HG02588 (cell line): Measurements from ENCODE around the gene TRMO.
"Not testable (repeated sequence)": the region's sequence is repeated elsewhere in the genome, so short reads cannot be mapped to it uniquely, and the experiment has no call there.

Experiments
- ATAC-seq: cut with Tn5 transposase; IDR thresholded peaks from one replicate; pipeline ENCODE4 v1.9.1; 2021; ENCODE audit warnings: mild to moderate bottlenecking, moderate library complexity; ENCODE audit not compliant: unreplicated experiment

TRMO gene

DNA sequence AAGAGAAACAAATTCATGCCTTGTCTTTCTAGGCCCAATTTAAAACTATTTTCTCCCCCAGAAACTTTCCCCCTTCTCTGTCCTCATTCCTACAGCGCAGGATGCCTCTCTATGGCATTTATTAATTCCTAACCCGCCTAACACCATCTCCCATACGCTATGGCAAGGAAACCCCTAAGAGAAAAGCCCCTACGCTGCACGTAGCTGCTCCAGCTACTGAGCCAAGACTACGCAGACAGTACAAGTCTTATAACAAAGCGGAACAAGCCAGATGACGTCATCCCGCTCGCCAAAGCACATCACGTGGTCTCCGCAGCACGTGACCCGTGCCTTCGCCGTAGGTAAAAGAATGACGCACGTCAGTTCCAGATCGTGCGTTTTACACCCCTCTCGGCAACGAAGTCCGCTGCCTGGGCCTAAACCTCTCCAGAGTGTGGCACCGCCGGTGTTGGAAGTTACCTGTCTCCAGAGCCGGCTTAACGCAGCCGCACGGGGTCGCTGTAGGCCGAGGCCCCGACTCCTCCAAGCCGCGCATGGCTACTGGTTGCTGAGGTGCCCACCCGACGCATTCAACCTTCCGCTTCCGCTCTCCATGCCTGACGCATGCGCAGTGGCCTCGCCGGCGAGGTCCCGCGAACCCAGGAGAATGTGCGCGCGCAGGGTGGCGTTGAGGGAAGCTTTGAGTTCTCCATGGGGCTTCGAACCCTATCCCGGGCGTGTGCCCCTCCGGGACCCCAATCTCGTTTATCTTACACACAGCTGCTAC lies at the start of gene TRMO:
TSS of gene TRMO (minus strand) at position 542 of the 766 bp plus-strand sequence. CDS start at position 535, 7 bp downstream.
- ATAC-seq = peak; percentile 86

DNA sequence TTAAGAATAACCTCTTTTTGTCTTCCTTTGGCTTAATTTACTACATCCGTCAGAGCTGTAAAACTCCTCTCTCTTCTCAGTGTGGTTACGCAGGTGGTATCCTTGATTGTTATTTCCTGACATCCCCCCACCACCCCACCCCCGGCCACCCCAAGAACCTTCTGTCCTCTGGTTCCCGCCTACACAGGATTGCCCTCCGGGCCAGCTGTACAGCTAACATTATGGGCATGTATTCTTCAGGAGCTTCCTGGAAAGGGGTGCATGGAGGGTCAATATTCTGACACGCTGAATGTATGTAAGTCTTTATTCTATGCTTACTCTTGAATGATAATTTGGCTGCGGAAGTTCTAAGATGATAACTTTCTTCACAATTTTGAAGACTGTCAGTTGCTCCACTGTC lies 47.9 kb upstream of the TRMO start:
- no peak for ATAC-seq

- ATAC-seq = no peak
These were observed 46.7 kb upstream of the TRMO start for GRCh38 chr9:97969014-97969413.

GRCh38 chr9:97966493-97966892 lies 44.2 kb upstream of the TRMO start:
- no peak for ATAC-seq

GRCh38 chr9:97964901-97965300 lies 42.6 kb upstream of the TRMO start:
- no peak for ATAC-seq

DNA sequence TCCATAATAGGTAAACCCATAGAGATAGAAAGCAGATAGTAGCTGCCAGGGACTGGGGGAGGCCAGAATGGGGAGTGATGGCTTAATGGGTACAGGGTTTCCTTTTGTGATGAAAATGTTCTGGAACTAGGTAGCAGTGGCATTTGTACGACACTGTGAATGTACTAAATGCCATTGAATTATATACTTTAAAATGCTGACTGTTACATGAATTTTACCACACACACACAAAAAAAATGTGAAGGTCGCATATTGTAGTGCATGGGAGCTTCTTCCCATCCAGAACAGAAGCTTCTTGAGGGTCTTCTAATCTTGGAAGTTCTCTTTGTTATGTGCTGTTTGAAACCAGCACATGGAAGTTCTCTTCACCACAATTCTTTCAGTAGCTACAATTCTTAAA lies 40.9 kb upstream of the TRMO start:
- ATAC-seq = no peak

GRCh38 chr9:97962575-97962974 lies 40.3 kb upstream of the TRMO start:
- ATAC-seq = no peak

DNA sequence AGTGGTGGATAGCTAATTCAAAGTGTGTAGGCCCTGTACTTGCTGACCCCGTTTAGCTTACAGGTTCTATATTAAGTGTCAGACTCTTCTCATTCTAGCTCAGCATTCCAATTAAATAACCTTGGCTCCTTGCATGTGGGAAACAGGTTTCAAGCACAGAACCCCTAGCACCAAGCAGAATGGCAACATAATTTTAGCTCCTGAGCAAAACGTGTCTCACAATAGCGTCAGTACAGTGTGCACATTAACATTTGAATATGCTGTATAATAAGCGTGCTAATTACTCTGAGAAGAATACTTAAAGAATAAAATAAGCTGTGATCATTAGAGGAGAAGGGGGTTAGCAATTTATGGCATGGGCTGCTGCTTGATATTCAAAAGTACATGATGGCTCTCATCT lies 39.8 kb upstream of the TRMO start:
- no peak for ATAC-seq

- ATAC-seq = no peak
These were observed 39.1 kb upstream of the TRMO start for GRCh38 chr9:97961361-97961760.

- ATAC-seq = not testable (repeated sequence)
These were observed 38.5 kb upstream of the TRMO start for GRCh38 chr9:97960678-97961328.

DNA sequence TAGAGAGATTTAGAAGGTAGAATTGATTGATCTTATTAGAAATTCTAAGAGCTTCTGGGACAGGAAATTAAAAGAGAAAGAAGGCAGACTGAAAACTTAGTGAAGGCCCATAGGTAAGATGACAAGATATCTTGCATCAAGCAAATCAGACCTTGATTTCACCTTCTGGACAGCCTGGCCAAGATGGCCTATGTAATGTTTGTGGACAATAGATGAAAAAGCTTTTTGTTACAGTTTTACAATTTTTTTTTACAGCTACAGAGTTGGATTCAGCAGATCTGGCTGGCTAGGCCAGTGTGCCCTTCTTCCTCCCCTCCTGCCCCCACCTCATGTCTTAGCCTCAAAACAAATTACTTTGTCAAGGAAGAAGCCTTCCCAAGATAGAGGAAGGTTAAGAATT lies 37.3 kb upstream of the TRMO start:
- no peak for ATAC-seq

- no peak for ATAC-seq
These were observed 36.7 kb upstream of the TRMO start for GRCh38 chr9:97958812-97959511.

GRCh38 chr9:97956331-97956730 lies 34.0 kb upstream of the TRMO start:
- no peak for ATAC-seq

DNA sequence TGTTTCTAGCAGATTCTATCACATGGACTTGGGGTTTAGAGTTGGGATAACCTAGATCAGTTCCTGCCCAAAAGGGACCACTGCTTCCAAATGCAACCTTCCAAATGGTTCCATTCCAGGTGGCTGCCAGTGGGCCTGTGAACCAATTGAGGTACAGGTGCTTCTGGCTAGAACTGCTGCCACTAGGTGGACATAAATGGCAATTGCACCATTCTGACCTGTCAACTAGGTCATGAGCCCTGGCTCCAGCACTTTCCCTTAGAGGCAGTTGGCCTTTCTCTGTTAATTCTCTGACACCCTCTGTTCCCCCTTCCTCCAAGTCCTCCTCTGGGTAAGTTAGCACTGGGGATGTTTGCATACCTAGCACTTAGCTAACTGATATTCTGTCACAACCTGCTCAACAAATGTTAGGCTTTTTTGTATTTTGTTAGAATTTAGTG lies 32.3 kb upstream of the TRMO start:
- peak; percentile 60 for ATAC-seq

- not testable (repeated sequence) for ATAC-seq
These were observed 28.6 kb upstream of the TRMO start for GRCh38 chr9:97950873-97951272.

DNA sequence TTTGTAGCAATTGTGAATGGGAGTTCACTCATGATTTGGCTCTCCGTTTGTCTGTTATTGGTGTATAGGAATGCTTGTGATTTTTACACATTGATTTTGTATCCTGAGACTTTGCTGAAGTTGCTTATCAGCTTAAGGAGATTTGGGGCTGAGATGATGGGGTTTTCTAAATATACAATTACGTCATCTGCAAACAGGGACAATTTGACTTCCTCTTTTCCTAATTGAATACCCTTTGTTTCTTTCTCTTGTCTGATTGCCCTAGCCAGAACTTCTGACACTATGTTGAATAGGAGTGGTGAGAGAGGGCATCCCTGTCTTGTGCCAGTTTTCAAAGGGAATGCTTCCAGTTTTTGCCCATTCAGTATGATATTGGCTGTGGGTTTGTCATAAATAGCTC lies 24.8 kb upstream of the TRMO start:
- ATAC-seq = not testable (repeated sequence)

DNA sequence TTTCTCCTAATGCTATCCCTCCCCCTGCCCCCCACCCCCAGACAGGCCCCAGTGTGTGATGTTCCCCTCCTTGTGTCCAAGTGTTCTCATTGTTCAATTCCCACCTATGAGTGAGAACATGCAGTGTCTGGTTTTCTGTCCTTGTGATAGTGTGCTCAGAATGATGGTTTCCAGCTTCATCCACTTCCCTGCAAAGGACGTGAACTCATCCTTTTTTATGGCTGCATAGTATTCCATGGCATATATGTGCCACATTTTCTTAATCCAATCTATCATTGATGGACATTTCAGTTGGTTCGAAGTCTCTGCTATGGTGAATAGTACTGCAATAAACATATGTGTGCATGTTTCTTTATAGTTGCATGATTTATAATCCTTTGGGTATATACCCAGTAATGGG lies 23.2 kb upstream of the TRMO start:
- ATAC-seq = not testable (repeated sequence)

GRCh38 chr9:97944612-97945011 lies 22.3 kb upstream of the TRMO start:
- ATAC-seq = no peak

DNA sequence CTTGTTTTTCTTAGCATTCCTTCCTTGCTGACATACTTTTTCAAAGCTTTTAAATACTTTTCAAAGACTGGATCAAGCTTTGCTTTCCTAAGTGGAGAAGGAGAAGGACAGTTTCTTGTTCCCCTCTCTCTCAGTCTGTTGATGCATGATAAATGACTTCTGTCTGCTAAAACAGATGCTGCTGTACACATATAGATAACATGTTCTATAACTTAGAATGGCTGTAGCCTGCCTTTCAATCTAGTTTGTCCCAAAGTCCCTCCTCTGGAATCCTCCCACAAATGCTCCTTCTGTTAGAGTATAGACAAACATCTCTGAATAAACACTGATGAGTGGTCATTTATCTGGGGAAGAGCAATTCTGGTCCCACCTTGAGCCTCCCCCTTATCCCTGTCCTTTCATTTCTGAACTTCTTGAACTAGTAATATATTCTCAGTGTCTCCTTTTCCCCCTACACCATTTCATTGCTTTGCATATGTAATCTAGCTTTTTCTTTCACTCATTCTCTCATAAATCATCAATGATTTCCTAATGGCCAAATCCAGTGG lies 21.1 kb upstream of the TRMO start:
- no peak for ATAC-seq

GRCh38 chr9:97941323-97941722 lies 19.0 kb upstream of the TRMO start:
- ATAC-seq = no peak

GRCh38 chr9:97940741-97941140 lies 18.4 kb upstream of the TRMO start:
- no peak for ATAC-seq

DNA sequence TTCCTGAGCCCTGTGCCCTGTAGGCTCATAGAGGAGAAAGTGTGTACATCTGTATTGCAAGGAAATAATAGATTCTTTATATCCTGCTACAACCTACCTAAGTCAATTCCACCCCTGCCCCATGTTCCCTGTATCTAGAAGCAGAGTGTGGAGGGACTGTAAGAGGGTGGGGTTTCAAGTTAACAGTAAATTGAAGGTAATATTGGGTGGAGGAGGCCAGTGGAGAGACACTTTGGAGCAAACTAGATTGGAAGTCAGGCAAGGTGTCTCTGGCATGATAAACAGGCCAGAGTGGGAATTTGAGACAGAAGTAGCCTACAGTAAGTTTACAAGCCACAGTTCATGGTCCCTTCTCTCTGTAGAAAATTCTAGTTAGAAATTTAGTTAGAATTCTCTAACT lies 17.9 kb upstream of the TRMO start:
- ATAC-seq = no peak
